ENCODE results near the gene ZNF723.
"Not testable (repeated sequence)": the region's sequence is repeated elsewhere in the genome, so short reads cannot be mapped to it uniquely, and the experiment has no call there.

Gene ZNF723

GRCh38 chr19:22832031-22832762 is at the start of gene ZNF723:
TSS of gene ZNF723 (plus strand) at chr19:22832291. CDS start at chr19:22832380, 89 bp downstream.
- no peak for DNase-seq

GRCh38 chr19:22783651-22784410 is 48.3 kb upstream of the ZNF723 start, which contains the start of gene ZNF99:
TSS of gene ZNF99 (minus strand) at chr19:22784151. CDS start at chr19:22784016, 135 bp downstream.
- no peak for DNase-seq

- DNase-seq = not testable (repeated sequence)
Measured at GRCh38 chr19:22792863-22793262, 39.2 kb upstream of the ZNF723 start.

GRCh38 chr19:22797040-22797439 is 35.1 kb upstream of the ZNF723 start:
- DNase-seq = no peak

- no peak for DNase-seq
Measured at GRCh38 chr19:22806418-22806817, 25.7 kb upstream of the ZNF723 start.

GRCh38 chr19:22807061-22807835 is 24.8 kb upstream of the ZNF723 start:
- DNase-seq = no peak

- no peak for DNase-seq
Measured at GRCh38 chr19:22814124-22814523, 18.0 kb upstream of the ZNF723 start.

- no peak for DNase-seq
Measured at GRCh38 chr19:22831211-22831610, 880 bp upstream of the ZNF723 start.

- DNase-seq = not testable (repeated sequence)
Measured at GRCh38 chr19:22857713-22858320, 25.7 kb downstream of the ZNF723 start.

- no peak for DNase-seq
Measured at GRCh38 chr19:22882797-22883196, 50.7 kb downstream of the ZNF723 start.

- no peak for DNase-seq
Measured at GRCh38 chr19:22893855-22894270, 61.8 kb downstream of the ZNF723 start.

- no peak for DNase-seq
Measured at GRCh38 chr19:22901431-22902130, 69.5 kb downstream of the ZNF723 start.

Data from activated effector memory CD4-positive, alpha-beta T cell treated with Interleukin-2 at 50 U/mL for 16 hours (primary cell).